Suppressor macrophage treated with lipopolysaccharide for 4 hours (primary cell): ENCODE measurements around the gene TMC1.
A peak's percentile ranks its signal among the peaks of the same experiment; 100 is the strongest.
"Not testable (repeated sequence)": the region's sequence is repeated elsewhere in the genome, so short reads cannot be mapped to it uniquely, and the experiment has no call there.

Experiments used
- DNase-seq: peaks from one replicate; pipeline ENCODE4 v3.0.0-alpha.2; 2020

TMC1 gene

DNA sequence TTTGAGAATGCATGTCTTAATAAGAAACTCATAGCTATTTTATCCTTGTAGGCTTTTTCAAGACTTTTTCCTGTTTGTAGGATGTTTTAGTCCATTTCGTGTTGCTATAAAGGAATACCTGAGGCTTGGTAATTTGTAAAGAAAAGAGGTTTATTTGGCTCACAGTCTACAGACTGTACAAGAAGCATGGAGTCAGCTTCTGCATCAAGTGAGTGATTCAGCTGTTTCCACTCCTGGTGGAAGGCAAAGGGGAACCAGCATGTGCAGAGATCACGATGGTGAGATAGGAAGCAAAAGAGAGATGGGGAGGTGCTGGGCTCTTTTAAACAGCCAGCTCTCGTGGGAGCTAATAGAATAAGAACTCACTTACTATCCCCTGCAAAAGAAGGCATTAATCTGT is 254.2 kb downstream of the TMC1 start:
- DNase-seq, result peak; percentile 4

DNA sequence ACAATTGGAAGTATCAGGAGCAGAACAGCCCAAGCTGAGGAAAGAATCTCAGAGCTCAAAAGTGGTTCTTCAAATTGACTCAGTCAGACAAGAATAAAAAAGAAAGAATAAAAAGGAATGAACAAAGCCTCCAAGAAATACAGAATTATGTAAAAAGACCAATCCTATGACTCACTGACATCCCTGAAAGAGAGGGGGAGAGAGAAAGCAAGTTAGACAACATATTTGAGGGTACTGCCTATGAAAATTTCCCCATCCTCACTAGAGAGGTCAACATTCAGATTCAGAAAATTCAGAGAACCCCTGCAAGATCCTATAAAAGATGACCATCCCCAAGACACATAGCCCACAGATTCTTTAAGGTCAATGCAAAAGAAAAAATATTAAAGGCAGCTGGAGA is 258.2 kb downstream of the TMC1 start:
- DNase-seq, result no peak

- DNase-seq, result no peak
These were observed 265.5 kb downstream of the TMC1 start for GRCh38 chr9:72786948-72787347.

DNA sequence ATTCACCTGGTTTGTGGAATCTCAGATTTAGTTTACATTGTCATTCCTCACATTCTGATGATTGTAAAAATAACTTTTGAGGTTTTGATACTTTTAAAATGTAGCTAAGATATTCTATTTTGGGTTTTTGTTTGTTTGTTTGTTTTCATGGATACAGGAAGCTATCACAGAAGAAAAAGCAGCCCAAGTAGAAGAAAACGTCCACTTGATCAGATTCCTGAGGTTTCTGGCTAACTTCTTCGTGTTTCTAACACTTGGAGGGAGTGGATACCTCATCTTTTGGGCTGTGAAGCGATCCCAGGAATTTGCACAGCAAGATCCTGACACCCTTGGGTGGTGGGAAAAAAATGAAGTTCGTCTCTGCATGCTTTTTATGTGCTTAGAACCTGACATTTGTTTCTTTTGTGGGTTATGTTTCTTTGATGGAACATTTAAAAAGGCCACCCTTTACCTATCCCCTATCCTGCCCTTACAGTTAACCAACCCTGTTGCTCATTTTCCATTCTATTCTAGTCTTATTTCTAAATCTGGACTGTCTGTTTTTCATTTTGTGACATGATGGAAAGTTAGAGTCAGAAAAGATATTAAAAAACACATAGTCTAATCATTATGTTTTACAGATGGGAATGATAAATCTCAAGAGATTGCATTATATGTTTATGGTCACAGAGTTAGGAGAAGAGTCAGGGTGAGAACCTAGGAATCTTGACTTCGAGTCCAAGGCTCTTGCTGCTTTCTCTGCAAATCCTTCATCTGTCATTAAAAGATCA is 267.7 kb downstream of the TMC1 start:
- DNase-seq, result no peak

DNA sequence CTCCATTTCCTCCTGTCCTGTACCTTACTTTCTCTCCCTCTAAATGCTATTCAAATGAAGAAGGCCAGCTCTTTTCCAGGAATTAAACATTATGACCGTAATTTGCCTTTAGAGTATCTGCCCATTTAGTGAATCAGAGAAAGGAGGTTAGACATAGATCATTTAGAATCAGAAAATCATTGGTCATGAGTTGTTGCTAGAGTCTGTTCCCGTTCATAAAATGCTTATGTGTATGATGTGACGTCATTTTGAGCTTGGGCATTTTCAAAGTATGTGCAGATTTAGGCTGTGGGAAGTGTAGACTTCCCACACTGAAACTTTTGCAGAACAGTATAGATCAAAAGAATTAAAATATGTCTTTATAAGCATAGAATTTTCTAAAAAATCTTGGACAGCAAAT is 268.5 kb downstream of the TMC1 start:
- DNase-seq, result no peak

DNA sequence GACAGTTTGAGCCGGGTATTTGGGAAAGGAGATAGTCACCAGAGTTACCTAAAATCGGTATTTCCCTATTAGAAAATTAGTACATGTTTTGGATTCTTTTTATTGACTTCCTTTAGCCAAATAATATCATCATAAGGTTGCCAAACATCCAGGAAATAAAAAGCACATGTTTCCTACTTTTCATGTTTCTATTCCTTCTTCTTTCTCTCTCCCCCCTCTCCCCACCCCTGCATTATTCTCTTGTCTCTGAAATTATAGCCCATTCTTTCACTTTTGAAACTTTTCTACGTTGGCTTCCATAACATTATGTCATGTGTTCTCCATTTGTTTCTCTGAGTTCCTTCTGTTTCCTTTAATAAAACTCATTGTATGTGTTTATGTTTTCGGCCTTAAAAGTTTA is 269.6 kb downstream of the TMC1 start:
- no peak for DNase-seq

DNA sequence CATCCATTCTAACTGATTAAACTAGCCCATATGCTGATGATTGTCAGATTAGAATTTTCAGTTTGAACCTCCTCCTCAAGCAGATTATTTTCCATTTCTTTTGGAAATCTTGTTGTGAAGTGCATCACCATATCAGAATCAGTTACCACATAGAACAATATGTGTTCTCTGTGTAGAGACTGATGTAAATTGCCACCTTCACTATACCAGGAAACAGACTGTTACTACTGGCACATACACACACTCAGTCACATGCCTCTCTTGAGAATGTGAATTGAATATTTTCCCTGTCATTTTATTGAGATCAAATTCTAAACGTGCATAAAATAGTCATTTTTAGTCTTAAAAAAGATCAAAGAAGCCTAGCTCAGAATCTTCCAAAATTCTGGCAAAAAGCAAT is 270.0 kb downstream of the TMC1 start:
- DNase-seq, result no peak

DNA sequence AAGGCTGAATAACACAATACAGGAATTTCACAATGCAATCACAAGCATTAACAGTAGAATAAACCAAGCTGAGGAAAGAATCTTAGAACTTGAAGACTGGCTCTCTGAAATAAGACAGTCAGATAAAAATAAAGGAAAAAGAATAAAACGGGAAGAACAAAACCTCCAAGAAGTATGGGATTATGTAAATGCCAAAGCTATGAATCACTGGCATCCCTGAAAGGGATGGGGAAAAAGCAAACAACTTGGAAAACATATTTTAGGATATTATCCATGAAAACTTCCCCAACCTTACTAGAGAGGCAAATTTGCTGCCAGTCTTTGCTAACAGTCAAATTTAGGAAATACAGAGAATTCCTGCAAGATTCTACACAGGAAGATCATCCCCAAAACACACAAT is 273.5 kb downstream of the TMC1 start:
- DNase-seq, result no peak

DNA sequence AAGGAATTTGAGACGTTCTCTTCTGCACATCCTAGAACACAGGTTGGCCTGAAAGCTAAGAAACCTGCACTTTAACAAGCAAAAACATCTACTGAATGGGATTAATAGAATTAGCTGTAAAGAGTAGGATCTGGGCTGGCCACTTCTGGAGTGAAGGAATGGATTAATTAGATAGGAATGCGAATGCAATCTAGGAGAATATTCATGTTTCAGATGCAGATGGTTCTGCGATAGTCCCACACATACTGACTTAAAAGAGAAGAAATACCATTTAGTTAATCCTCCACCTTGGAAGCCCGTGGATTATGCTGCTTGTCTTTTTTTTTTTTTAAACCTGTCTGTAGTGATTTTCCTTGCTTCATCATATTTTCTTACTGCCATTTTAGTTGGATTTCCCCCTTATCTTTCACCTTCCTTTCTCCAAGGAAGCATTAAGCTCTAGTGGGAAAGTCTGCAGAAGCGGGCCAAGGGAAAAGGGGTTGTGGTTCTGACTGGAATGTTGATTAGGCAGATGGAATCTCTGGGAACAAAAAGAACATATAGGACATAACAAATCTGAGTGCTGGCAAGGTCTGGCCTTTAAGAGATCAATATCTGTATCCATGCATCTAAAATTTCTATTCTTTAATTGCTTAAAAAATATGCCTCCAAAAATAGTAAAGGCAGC is 279.1 kb downstream of the TMC1 start:
- no peak for DNase-seq

- DNase-seq, result no peak
These were observed 283.8 kb downstream of the TMC1 start for GRCh38 chr9:72805238-72805637.

- DNase-seq, result not testable (repeated sequence)
These were observed 285.0 kb downstream of the TMC1 start for GRCh38 chr9:72806313-72806809.

DNA sequence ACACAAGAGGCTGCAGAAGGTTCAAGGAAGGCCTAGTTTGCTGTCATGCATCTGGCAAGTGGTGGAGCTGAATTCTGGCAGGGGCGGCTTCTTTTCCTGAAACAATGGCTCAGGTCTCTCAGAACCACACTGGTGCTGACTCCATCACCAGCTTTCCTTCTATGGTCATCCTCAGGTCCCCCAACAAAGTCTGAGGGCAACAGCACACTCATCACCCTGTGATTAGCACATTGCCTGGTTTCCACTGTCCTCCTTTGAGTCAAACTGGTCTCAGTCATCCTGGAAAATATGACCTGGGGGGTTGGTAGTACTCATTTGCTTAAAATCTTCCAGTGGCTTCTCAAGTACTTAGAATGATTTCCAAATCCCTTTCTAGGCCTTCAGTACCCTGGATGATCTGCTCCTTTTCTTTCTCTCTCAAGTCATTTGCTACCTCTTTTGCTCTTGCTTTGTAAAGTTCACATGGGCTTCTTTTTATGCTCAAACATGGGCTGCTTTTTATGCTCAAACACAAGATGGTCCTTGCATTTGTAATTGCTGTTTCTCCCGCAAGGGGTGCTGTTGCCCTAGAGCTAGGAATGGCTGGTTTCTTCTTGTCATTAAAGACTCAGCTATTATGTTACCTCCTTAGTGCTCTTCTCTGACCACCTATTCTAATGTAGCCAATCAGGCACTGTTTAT is 286.5 kb downstream of the TMC1 start:
- DNase-seq, result no peak

- DNase-seq, result no peak
These were observed 287.0 kb downstream of the TMC1 start for GRCh38 chr9:72808446-72808768.

DNA sequence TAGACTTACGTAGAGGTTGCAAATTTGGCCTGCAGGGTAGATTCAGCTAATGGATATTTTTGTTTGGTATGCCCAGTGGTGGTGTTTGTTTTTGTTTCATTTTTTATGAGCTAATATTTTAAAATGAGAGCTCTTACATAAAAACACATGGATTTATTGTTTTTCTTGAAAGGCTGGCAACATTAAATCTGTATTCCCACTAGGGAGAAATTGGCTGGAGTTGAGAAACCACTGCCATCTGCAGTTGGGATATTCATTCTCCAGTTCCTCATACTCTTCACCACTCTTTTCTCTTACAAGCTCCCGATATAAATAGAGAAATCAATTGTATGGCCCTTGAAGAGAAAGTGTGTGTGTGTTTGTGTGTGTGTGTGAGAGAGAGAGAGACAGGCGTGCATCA is 288.2 kb downstream of the TMC1 start:
- no peak for DNase-seq

- no peak for DNase-seq
These were observed 291.2 kb downstream of the TMC1 start for GRCh38 chr9:72812559-72813111.

- no peak for DNase-seq
These were observed 292.1 kb downstream of the TMC1 start for GRCh38 chr9:72813544-72813943.

DNA sequence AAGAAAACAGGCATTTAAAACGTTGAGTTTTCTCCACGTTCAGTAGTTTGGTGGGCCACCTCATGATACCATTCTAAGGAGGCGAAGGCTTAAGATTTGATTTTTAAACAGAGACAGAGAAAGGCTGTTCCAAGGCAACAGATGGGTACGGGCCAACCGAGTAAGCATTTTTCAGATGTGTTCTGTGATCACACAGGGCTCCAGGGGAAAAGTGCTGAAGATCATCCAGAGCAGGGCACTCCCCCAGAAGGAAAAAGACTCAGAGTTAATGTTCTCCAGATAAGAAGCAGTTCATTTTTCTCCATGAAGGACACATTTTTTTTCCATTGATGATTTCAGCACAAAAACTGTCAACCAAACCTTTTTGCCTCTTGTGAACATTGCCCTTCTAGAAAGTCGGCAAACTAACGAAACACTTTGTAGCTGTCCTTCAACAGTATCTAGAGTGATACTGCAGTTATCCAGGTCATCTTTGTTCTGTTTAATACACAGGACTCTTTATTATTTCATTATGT is 292.7 kb downstream of the TMC1 start:
- DNase-seq, result no peak

- no peak for DNase-seq
These were observed 295.3 kb downstream of the TMC1 start for GRCh38 chr9:72816666-72817065.

GRCh38 chr9:72817413-72817812 is 296.0 kb downstream of the TMC1 start:
- no peak for DNase-seq

DNA sequence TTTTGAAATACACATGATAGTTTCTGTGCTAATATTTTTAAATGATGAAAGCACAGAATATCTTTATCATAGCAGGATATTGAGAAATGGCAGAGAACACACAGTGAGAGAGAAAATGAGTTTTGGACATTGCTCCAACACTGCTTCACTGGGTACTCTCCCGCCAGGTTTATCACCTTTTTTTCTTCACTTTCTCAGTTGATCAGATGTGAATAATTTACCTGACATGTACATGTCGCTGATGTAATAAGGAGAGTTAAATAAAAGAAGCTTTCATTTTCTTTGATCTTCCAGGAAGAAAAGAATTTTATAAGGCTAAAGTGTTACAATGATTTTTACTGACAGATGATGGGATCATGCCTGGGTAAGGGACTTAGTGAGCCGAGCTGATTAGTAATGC is 297.0 kb downstream of the TMC1 start:
- DNase-seq, result no peak

- no peak for DNase-seq
These were observed 302.6 kb downstream of the TMC1 start for GRCh38 chr9:72823971-72824370.

DNA sequence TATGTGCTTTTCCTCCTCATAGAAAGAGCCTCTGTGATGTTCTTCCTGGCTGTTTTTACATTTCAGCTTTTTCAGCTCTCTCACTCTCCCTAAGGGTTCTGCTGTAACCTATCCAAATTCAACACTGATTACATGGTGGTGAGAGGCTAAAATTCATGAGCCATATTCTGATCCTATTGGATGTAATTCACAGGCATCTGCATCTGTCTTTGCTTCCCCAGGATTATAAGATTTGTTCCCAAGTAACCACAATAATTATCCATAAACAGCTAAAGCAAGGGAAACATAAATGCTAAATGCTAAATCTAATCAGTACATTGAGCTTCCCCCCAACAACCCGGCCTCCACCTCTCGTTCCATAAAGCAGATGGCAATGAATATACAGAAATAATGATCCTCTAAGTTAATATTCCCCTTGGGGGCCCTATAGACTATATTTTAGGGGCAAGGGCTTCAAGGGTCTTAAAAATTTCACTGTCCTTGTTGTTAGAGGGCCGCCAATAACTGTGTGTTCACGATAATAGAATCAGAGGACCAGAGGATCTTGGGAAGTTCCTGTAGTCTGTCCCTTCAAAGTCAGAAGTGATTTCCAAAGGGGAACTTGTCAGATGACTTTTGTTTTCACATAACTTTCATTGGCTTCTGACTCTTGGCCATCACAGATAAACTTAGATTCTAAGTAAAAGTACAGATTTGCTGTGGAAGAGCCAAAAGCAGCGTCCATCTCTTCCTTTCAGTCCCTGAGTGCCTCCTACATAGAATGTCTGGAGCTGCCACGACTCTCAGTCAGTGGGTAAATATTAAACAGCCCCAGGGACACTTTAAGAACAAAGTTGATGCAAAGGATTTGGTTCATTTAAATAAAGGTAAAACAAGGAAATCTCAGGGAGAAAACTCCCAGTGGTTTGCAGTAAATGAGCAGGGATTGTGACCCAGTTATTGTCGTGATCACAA is 305.9 kb downstream of the TMC1 start:
- peak; percentile 9 for DNase-seq
